Measurements from ENCODE around the gene SLC12A8.

DNA sequence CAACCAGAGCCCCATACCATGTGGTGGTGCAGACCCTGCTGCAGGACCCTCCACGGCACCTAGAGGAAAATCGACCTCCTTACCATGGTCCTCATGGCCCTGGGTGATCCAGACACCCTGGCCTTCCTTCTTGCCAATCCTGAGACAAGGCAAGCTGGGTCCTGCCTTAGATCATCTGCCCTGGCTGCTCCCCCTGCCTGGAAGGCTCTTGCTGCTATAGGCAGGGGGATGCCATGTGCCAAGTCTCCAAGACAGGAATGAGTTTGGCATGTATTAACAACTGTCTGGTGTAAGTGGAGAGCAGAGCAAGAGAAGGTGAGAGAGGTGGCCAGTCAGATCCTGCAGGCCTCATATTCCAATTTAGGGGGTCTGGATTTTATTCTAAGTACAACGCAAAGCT is 164.3 kb downstream of the SLC12A8 start:
- TF ChIP-seq, protein P1, sequence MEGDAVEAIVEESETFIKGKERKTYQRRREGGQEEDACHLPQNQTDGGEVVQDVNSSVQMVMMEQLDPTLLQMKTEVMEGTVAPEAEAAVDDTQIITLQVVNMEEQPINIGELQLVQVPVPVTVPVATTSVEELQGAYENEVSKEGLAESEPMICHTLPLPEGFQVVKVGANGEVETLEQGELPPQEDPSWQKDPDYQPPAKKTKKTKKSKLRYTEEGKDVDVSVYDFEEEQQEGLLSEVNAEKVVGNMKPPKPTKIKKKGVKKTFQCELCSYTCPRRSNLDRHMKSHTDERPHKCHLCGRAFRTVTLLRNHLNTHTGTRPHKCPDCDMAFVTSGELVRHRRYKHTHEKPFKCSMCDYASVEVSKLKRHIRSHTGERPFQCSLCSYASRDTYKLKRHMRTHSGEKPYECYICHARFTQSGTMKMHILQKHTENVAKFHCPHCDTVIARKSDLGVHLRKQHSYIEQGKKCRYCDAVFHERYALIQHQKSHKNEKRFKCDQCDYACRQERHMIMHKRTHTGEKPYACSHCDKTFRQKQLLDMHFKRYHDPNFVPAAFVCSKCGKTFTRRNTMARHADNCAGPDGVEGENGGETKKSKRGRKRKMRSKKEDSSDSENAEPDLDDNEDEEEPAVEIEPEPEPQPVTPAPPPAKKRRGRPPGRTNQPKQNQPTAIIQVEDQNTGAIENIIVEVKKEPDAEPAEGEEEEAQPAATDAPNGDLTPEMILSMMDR (IDR thresholded peaks at IDR 0.05): no peak
- no peak for TF ChIP-seq POLR2A (IDR thresholded peaks at IDR 0.05)

All from adrenal gland (tissue), 5 donors.